ENCODE measurements around the gene HADHB. TPM values are rescaled to one million over a fixed set of nuclear protein-coding genes. Genes with fewer than 3 reads are reported as not detected.
A peak's percentile ranks its signal among the peaks of the same experiment; 100 is the strongest.

HADHB gene
- polyA plus RNA-seq, 3 donors, result 94.3 to 200 (median 186) TPM

DNA sequence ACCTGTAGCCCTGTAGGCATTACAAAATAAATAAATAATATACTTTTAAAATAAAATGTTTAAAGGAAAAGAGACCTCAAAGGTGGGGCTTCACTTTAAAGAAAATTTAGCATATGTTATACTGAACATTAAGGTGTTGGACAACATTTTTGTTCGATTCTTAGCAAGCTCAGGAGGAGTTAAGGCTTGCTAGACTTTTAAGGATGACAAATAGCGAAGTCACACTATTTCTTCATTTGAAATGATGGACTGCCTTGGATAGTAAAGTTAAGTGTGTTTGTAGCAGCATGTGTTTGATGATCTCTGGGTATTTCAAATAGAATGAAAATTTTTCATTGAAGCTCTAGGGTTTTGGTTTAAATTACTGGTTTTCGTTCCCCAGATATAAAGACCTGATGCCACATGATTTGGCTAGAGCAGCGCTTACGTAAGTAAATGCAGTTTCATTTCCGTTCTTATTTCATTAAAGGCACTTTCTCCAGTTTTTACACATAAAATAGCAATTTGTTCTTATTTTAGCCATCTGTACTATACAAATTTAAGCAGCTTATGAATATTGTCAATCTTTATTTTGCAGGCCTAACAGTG is 24.9 kb downstream of the HADHB start:
- H3K9me3 Mint-ChIP-seq, result no peaks in the 10 kb centered on the region
- Histone ChIP-seq H3K27me3 (ENCODE audit: control insufficient read depth in 2 of 2, insufficient read depth in 2 of 2, low read length in 2 of 2) (no peaks in the 10 kb centered on the region), H3K4me3 (replicated peaks in 1 of 3; ENCODE audit: low read depth in 2 of 3, low read length in 3 of 3) (peak overlapping the region in 2 of 3 experiments; percentile 22 to 53), H3K9ac (ENCODE audit: insufficient read depth, low read length, poor library complexity, severe bottlenecking) (peak overlapping the region; percentile 36), H3K4me1 (ENCODE audit: control insufficient read depth in 1 of 2, insufficient read depth in 2 of 2, low read length in 2 of 2) (peaks cover 61 to 62% of the 10 kb centered on the region in 2 donors), H4K20me1 (ENCODE audit: insufficient read depth, low read length) (no peaks in the 10 kb centered on the region), H3K27ac (ENCODE audit: low read depth in 1 of 2, low read length in 2 of 2) (peak overlapping the region; percentile 83 to 85), H3K36me3 (replicated peaks in 1 of 2; ENCODE audit: control insufficient read depth in 1 of 2, insufficient read depth in 2 of 2, low read length in 2 of 2) (peaks cover 1 to 15% of the 10 kb centered on the region in 2 donors), H3K4me2 (replicated peaks; ENCODE audit: extremely low read depth, low read length, poor library complexity, severe bottlenecking) (peak overlapping the region; percentile 61), H3K79me2 (ENCODE audit: insufficient read depth, low read length) (peaks cover 7% of the 10 kb centered on the region), H3K9me3 (replicated peaks in 1 of 2; ENCODE audit: control insufficient read depth in 1 of 2, insufficient read depth in 1 of 2, low read length in 2 of 2) (no peaks in the 10 kb centered on the region), H2AFZ (ENCODE audit: insufficient read depth, low read depth, low read length, poor library complexity, severe bottlenecking) (peak overlapping the region; percentile 1)
- peak in 2 of 3 donors; percentile 58 to 68 for DNase-seq
- peaks cover 13 to 34% of the 10 kb centered on the region in 2 donors for H3K36me3 Mint-ChIP-seq
- peak overlapping the region; percentile 5 to 59 for H3K4me3 Mint-ChIP-seq
- peak overlapping the region; percentile 79 to 94 (median 90) for H3K27ac Mint-ChIP-seq
- peaks cover 60% of the 10 kb centered on the region for H3K4me1 Mint-ChIP-seq
- intact Hi-C loops (cut with micrococcal nuclease), result no loop called here
- 50% methylated on average over 1 of the region's 6 CpGs for WGBS (ENCODE audit: insufficient coverage)
- H3K27me3 Mint-ChIP-seq (ENCODE audit: low read depth in 3 of 3), result no peaks in the 10 kb centered on the region
- TF ChIP-seq CTCF (IDR thresholded peaks at IDR 0.05), result no peak

DNA sequence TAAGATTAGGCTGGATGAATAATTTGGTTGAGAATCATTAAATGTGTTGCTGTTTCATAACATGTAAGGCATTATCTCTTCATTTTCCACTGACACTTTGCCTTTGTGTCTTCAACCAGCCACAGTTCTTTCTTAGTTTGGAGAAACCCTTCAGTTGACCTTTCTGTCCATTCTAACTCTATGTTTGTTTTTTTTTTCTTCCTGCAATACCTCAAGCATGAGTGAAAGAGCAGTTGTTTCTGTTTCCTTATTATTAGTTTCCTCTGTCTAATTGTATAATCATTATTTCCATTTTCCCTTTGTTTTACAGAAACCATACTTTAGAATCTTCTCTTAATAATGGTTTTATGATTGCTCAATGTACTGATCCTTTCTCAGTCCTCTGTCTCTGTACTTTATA is 25.6 kb downstream of the HADHB start:
- H3K27me3 ChIP-seq (ENCODE audit: control insufficient read depth in 2 of 2, insufficient read depth in 2 of 2, low read length in 2 of 2), result no peaks in the 10 kb centered on the region
- H2AFZ ChIP-seq (ENCODE audit: insufficient read depth, low read depth, low read length, poor library complexity, severe bottlenecking), result no peak overlapping the region
- no peaks in the 10 kb centered on the region for H4K20me1 ChIP-seq (ENCODE audit: insufficient read depth, low read length)
- no peak for DNase-seq
- TF ChIP-seq CTCF (IDR thresholded peaks at IDR 0.05), result no peak
- H3K27ac Mint-ChIP-seq, result peak overlapping the region; percentile 74 to 94 (median 85)
- H3K79me2 ChIP-seq (ENCODE audit: insufficient read depth, low read length), result peaks cover 12% of the 10 kb centered on the region
- no peaks in the 10 kb centered on the region for H3K9me3 ChIP-seq (replicated peaks in 1 of 2; ENCODE audit: control insufficient read depth in 1 of 2, insufficient read depth in 1 of 2, low read length in 2 of 2)
- H3K9me3 Mint-ChIP-seq, result no peaks in the 10 kb centered on the region
- H3K27me3 Mint-ChIP-seq (ENCODE audit: low read depth in 3 of 3), result no peaks in the 10 kb centered on the region
- H3K4me1 ChIP-seq (ENCODE audit: control insufficient read depth in 1 of 2, insufficient read depth in 2 of 2, low read length in 2 of 2), result peaks cover 61 to 65% of the 10 kb centered on the region in 2 donors
- H3K4me2 ChIP-seq (replicated peaks; ENCODE audit: extremely low read depth, low read length, poor library complexity, severe bottlenecking), result peak overlapping the region; percentile 61
- H3K4me1 Mint-ChIP-seq, result peaks cover 61% of the 10 kb centered on the region
- peak overlapping the region in 1 of 3 experiments; percentile 53 for H3K4me3 ChIP-seq (replicated peaks in 1 of 3; ENCODE audit: low read depth in 2 of 3, low read length in 3 of 3)
- H3K36me3 Mint-ChIP-seq, result peaks cover 13 to 29% of the 10 kb centered on the region in 2 donors
- H3K36me3 ChIP-seq (replicated peaks in 1 of 2; ENCODE audit: control insufficient read depth in 1 of 2, insufficient read depth in 2 of 2, low read length in 2 of 2), result peaks cover 1 to 14% of the 10 kb centered on the region in 2 donors
- intact Hi-C loops (cut with micrococcal nuclease), result no loop called here
- H3K27ac ChIP-seq (ENCODE audit: low read depth in 1 of 2, low read length in 2 of 2), result peak overlapping the region in 1 of 2 donors; percentile 85
- peak overlapping the region in 1 of 2 donors; percentile 46 for H3K4me3 Mint-ChIP-seq
- H3K9ac ChIP-seq (ENCODE audit: insufficient read depth, low read length, poor library complexity, severe bottlenecking), result no peak overlapping the region

Data from CD14-positive monocyte (primary cell).